ENCODE results near the gene CLDND2.

The CLDND2 gene

DNA sequence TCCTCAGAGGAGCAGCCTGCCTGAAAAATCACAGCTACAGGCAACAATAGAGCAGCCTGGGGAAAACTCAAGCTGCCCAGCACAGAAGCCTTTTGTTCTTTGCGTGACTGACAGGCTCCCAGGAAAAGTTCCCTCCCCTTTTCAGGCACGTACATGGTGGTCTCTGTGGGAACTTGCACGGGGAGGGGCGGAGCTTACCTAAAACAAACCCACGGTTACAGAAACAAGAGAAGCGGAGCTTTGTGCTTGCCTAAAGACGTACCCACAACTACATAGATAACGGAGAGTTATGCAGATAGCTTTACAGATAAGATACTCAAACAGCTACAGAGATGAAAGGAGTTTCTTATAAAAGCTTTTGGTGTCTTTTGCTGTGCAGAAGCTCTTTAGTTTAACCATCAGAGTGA lies 14.1 kb downstream of the CLDND2 start (continued):
- TF ChIP-seq, protein P1, sequence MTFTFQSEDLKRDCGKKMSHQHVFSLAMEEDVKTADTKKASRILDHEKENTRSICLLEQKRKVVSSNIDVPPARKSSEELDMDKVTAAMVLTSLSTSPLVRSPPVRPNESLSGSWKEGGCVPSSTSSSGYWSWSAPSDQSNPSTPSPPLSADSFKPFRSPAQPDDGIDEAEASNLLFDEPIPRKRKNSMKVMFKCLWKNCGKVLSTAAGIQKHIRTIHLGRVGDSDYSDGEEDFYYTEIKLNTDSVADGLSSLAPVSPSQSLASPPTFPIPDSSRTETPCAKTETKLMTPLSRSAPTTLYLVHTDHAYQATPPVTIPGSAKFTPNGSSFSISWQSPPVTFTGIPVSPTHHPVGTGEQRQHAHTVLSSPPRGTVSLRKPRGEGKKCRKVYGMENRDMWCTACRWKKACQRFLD (tag by site-specific recombination; IDR thresholded peaks at IDR 0.05) = no peak
- TF ChIP-seq, protein P2, sequence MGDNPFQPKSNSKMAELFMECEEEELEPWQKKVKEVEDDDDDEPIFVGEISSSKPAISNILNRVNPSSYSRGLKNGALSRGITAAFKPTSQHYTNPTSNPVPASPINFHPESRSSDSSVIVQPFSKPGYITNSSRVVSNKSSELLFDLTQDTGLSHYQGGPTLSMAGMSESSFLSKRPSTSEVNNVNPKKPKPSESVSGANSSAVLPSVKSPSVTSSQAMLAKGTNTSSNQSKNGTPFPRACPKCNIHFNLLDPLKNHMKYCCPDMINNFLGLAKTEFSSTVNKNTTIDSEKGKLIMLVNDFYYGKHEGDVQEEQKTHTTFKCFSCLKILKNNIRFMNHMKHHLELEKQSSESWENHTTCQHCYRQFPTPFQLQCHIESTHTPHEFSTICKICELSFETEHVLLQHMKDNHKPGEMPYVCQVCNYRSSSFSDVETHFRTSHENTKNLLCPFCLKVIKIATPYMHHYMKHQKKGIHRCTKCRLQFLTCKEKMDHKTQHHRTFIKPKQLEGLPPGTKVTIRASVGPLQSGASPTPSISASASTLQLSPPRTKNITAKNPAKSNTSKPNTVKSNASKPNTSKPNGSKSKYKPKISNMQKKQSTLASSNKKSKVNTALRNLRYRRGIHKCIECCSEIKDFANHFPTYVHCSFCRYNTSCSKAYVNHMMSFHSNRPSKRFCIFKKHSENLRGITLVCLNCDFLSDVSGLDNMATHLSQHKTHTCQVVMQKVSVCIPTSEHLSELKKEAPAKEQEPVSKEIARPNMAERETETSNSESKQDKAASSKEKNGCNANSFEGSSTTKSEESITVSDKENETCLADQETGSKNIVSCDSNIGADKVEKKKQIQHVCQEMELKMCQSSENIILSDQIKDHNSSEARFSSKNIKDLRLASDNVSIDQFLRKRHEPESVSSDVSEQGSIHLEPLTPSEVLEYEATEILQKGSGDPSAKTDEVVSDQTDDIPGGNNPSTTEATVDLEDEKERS (tag by site-specific recombination; IDR thresholded peaks at IDR 0.05) = no peak
- TF ChIP-seq, protein P3, sequence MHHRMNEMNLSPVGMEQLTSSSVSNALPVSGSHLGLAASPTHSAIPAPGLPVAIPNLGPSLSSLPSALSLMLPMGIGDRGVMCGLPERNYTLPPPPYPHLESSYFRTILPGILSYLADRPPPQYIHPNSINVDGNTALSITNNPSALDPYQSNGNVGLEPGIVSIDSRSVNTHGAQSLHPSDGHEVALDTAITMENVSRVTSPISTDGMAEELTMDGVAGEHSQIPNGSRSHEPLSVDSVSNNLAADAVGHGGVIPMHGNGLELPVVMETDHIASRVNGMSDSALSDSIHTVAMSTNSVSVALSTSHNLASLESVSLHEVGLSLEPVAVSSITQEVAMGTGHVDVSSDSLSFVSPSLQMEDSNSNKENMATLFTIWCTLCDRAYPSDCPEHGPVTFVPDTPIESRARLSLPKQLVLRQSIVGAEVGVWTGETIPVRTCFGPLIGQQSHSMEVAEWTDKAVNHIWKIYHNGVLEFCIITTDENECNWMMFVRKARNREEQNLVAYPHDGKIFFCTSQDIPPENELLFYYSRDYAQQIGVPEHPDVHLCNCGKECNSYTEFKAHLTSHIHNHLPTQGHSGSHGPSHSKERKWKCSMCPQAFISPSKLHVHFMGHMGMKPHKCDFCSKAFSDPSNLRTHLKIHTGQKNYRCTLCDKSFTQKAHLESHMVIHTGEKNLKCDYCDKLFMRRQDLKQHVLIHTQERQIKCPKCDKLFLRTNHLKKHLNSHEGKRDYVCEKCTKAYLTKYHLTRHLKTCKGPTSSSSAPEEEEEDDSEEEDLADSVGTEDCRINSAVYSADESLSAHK (tag by site-specific recombination; IDR thresholded peaks at IDR 0.05) = no peak
- TF ChIP-seq ZNF350 (tag by site-specific recombination; IDR thresholded peaks at IDR 0.05) = no peak
- TF ChIP-seq ZSCAN30 (tag by site-specific recombination; IDR thresholded peaks at IDR 0.05) = no peak
- no peak for TF ChIP-seq ZNF548 (tag by site-specific recombination; IDR thresholded peaks at IDR 0.05)
- no peak for TF ChIP-seq ZNF555 (tag by site-specific recombination; conservative IDR thresholded peaks at IDR 0.05)
- TF ChIP-seq, protein P4, sequence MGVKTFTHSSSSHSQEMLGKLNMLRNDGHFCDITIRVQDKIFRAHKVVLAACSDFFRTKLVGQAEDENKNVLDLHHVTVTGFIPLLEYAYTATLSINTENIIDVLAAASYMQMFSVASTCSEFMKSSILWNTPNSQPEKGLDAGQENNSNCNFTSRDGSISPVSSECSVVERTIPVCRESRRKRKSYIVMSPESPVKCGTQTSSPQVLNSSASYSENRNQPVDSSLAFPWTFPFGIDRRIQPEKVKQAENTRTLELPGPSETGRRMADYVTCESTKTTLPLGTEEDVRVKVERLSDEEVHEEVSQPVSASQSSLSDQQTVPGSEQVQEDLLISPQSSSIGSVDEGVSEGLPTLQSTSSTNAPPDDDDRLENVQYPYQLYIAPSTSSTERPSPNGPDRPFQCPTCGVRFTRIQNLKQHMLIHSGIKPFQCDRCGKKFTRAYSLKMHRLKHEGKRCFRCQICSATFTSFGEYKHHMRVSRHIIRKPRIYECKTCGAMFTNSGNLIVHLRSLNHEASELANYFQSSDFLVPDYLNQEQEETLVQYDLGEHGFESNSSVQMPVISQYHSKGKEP (tag by site-specific recombination; IDR thresholded peaks at IDR 0.05) = no peak
- TF ChIP-seq OVOL3 (tag by site-specific recombination; IDR thresholded peaks at IDR 0.05) = no peak
- TF ChIP-seq, protein P5, sequence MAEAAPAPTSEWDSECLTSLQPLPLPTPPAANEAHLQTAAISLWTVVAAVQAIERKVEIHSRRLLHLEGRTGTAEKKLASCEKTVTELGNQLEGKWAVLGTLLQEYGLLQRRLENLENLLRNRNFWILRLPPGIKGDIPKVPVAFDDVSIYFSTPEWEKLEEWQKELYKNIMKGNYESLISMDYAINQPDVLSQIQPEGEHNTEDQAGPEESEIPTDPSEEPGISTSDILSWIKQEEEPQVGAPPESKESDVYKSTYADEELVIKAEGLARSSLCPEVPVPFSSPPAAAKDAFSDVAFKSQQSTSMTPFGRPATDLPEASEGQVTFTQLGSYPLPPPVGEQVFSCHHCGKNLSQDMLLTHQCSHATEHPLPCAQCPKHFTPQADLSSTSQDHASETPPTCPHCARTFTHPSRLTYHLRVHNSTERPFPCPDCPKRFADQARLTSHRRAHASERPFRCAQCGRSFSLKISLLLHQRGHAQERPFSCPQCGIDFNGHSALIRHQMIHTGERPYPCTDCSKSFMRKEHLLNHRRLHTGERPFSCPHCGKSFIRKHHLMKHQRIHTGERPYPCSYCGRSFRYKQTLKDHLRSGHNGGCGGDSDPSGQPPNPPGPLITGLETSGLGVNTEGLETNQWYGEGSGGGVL (tag by site-specific recombination; IDR thresholded peaks at IDR 0.05) = no peak
- TF ChIP-seq ZNF354C (tag by site-specific recombination; IDR thresholded peaks at IDR 0.05; ENCODE audit: borderline replicate concordance, low read depth) = no peak
- no peak for TF ChIP-seq ZNF302 (tag by site-specific recombination; IDR thresholded peaks at IDR 0.05; ENCODE audit: low read depth)
- TF ChIP-seq, protein P6, sequence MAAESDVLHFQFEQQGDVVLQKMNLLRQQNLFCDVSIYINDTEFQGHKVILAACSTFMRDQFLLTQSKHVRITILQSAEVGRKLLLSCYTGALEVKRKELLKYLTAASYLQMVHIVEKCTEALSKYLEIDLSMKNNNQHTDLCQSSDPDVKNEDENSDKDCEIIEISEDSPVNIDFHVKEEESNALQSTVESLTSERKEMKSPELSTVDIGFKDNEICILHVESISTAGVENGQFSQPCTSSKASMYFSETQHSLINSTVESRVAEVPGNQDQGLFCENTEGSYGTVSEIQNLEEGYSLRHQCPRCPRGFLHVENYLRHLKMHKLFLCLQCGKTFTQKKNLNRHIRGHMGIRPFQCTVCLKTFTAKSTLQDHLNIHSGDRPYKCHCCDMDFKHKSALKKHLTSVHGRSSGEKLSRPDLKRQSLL (tag by site-specific recombination; IDR thresholded peaks at IDR 0.05) = no peak
- no peak for TF ChIP-seq ZNF23 (tag by site-specific recombination; IDR thresholded peaks at IDR 0.05; ENCODE audit: borderline replicate concordance)
- TF ChIP-seq ZNF747 (tag by site-specific recombination; IDR thresholded peaks at IDR 0.05) = no peak
- no peak for TF ChIP-seq ZNF248 (tag by site-specific recombination; IDR thresholded peaks at IDR 0.05)
- TF ChIP-seq SP2 (tag by site-specific recombination; IDR thresholded peaks at IDR 0.05) = peak; percentile 37
